Spinal cord (tissue), 10 donors: ENCODE measurements around the gene TMX4. TPM values are rescaled to one million over a fixed set of nuclear protein-coding genes. Genes with fewer than 3 reads are reported as not detected.

Experiments
- DNase-seq, 6 donors: peaks; one replicate each; pipeline versions ENCODE4 v3.0.0 to v3.0.0-alpha.2; 2013 to 2015; ENCODE audit warnings: low spot score in 6 of 6, low read depth in 4 of 6
- H3K27ac ChIP-seq: one replicate; pipeline ENCODE4 v1.5.1; 2013; ENCODE audit warnings: low read depth, low read length, control low read depth
- H3K27me3 ChIP-seq: one replicate; pipeline ENCODE4 v1.6.1; 2013; ENCODE audit warnings: low read length; ENCODE audit not compliant: control insufficient read depth, insufficient read depth
- H3K36me3 ChIP-seq: one replicate; pipeline ENCODE4 v1.6.1; 2013; ENCODE audit warnings: low read length; ENCODE audit not compliant: control insufficient read depth, insufficient read depth
- H3K4me1 ChIP-seq: one replicate; pipeline ENCODE4 v1.6.1; 2013; ENCODE audit warnings: low read length; ENCODE audit not compliant: control insufficient read depth, insufficient read depth
- H3K4me3 ChIP-seq: one replicate; pipeline ENCODE4 v1.5.1; 2013; ENCODE audit warnings: low read depth, low read length, control low read depth
- H3K9me3 ChIP-seq: one replicate; pipeline ENCODE4 v1.6.1; 2013; ENCODE audit warnings: low read length; ENCODE audit not compliant: control insufficient read depth, insufficient read depth
- WGBS: methylation state at CpG from one replicate; pipeline ENCODE4 v1.1.5; 2013; ENCODE audit warnings: missing lambda C conversion rate; ENCODE audit not compliant: insufficient coverage; 5-methylcytosine and 5-hydroxymethylcytosine counted together
- polyA plus RNA-seq, 2 donors: library from polyadenylated mRNA; unstranded; fragments of 120-200 nt; gene quantifications; one replicate each; pipeline ENCODE4 v1.2.1, GENCODE V29; 2013; ENCODE audit not compliant: insufficient read length in 2 of 2
- total RNA-seq, 2 donors: library from RNA; depleted of rRNA in 1 of 2; stranded (reverse); fragments of 120-200 nt in 1 of 2; fragments of >200 nt in 1 of 2; gene quantifications; one replicate each; pipeline versions ENCODE4 v1.2.3 to v1.2.4, GENCODE V29; 2013 to 2014
- donor health status: healthy.

The TMX4 gene
- total and polyA plus RNA-seq, 4 donors = 40.7 to 84.7 (median 56.7) TPM

GRCh38 chr20:8002056-8002455 is 17.5 kb downstream of the TMX4 start:
- DNase-seq = no peak
- H3K9me3 ChIP-seq = no peaks in the 10 kb centered on the region
- H3K27me3 ChIP-seq = no peaks in the 10 kb centered on the region
- H3K4me1 ChIP-seq = no peaks in the 10 kb centered on the region
- H3K36me3 ChIP-seq = peaks cover 17% of the 10 kb centered on the region
- no peak overlapping the region for H3K4me3 ChIP-seq
- WGBS = no CpG with 5 or more reads among the region's 1 CpG
- no peak overlapping the region for H3K27ac ChIP-seq

- Histone ChIP-seq H3K36me3 (peaks cover 20% of the 10 kb centered on the region), H3K4me3 (no peak overlapping the region), H3K27ac (no peak overlapping the region), H3K4me1 (no peaks in the 10 kb centered on the region), H3K9me3 (no peaks in the 10 kb centered on the region), H3K27me3 (no peaks in the 10 kb centered on the region)
- DNase-seq = no peak
Measured at GRCh38 chr20:8000796-8001195, 18.8 kb downstream of the TMX4 start.

GRCh38 chr20:7996898-7997297 is 22.7 kb downstream of the TMX4 start:
- no peak for DNase-seq
- no peak overlapping the region for H3K27ac ChIP-seq
- WGBS = 98% methylated on average over 3 of the region's 3 CpGs
- H3K36me3 ChIP-seq = peaks cover 15% of the 10 kb centered on the region
- no peak overlapping the region for H3K4me3 ChIP-seq
- no peaks in the 10 kb centered on the region for H3K4me1 ChIP-seq
- H3K27me3 ChIP-seq = no peaks in the 10 kb centered on the region
- peaks cover 2% of the 10 kb centered on the region for H3K9me3 ChIP-seq

- no peaks in the 10 kb centered on the region for H3K4me1 ChIP-seq
- H3K9me3 ChIP-seq = peaks cover 2% of the 10 kb centered on the region
- no peak for DNase-seq
- no peaks in the 10 kb centered on the region for H3K27me3 ChIP-seq
- no peak overlapping the region for H3K27ac ChIP-seq
- no peak overlapping the region for H3K4me3 ChIP-seq
- no CpG with 5 or more reads among the region's 1 CpG for WGBS
- peaks cover 14% of the 10 kb centered on the region for H3K36me3 ChIP-seq
Measured at GRCh38 chr20:7994809-7995208, 24.8 kb downstream of the TMX4 start.

GRCh38 chr20:7993703-7994102 is 25.9 kb downstream of the TMX4 start:
- Histone ChIP-seq H3K4me1 (no peaks in the 10 kb centered on the region), H3K36me3 (peaks cover 14% of the 10 kb centered on the region), H3K27ac (no peak overlapping the region), H3K27me3 (no peaks in the 10 kb centered on the region), H3K9me3 (peaks cover 2% of the 10 kb centered on the region), H3K4me3 (no peak overlapping the region)
- no CpG with 5 or more reads among the region's 2 CpGs for WGBS
- no peak for DNase-seq

- H3K36me3 ChIP-seq = peaks cover 10% of the 10 kb centered on the region
- no peak for DNase-seq
Measured at GRCh38 chr20:7993238-7993637, 26.3 kb downstream of the TMX4 start.

GRCh38 chr20:7990385-7990784 is 29.2 kb downstream of the TMX4 start:
- no peak overlapping the region for H3K4me3 ChIP-seq
- H3K4me1 ChIP-seq = no peaks in the 10 kb centered on the region
- no peak for DNase-seq
- H3K27me3 ChIP-seq = no peaks in the 10 kb centered on the region
- peaks cover 2% of the 10 kb centered on the region for H3K9me3 ChIP-seq
- H3K27ac ChIP-seq = no peak overlapping the region
- peaks cover 2% of the 10 kb centered on the region for H3K36me3 ChIP-seq

More at GRCh38 chr20:7993238-7993637, 26.3 kb downstream of the TMX4 start:
- H3K27ac ChIP-seq = no peak overlapping the region
- no peaks in the 10 kb centered on the region for H3K27me3 ChIP-seq
- H3K9me3 ChIP-seq = peaks cover 2% of the 10 kb centered on the region
- no peak overlapping the region for H3K4me3 ChIP-seq
- no peaks in the 10 kb centered on the region for H3K4me1 ChIP-seq
- WGBS = 93% methylated on average over 1 of the region's 2 CpGs

- Histone ChIP-seq H3K27ac (no peak overlapping the region), H3K4me3 (no peak overlapping the region), H3K4me1 (no peaks in the 10 kb centered on the region), H3K27me3 (no peaks in the 10 kb centered on the region), H3K9me3 (peaks cover 2% of the 10 kb centered on the region), H3K36me3 (peaks cover 2% of the 10 kb centered on the region)
- DNase-seq = peak in 1 of 6 donors; percentile 13
- whole genome bisulfite sequencing = no CpG with 5 or more reads among the region's 1 CpG
Measured at GRCh38 chr20:7989379-7989778, 30.2 kb downstream of the TMX4 start.

GRCh38 chr20:7985916-7986315 is 33.6 kb downstream of the TMX4 start:
- no peaks in the 10 kb centered on the region for H3K9me3 ChIP-seq
- H3K36me3 ChIP-seq = peaks cover 9% of the 10 kb centered on the region
- no peaks in the 10 kb centered on the region for H3K4me1 ChIP-seq
- H3K27me3 ChIP-seq = no peaks in the 10 kb centered on the region
- WGBS = 85% methylated on average over 2 of the region's 4 CpGs
- no peak overlapping the region for H3K27ac ChIP-seq
- no peak overlapping the region for H3K4me3 ChIP-seq
- DNase-seq = no peak

- H3K9me3 ChIP-seq = no peaks in the 10 kb centered on the region
- peaks cover 7% of the 10 kb centered on the region for H3K36me3 ChIP-seq
- 46% methylated on average over 1 of the region's 2 CpGs for WGBS
- H3K27me3 ChIP-seq = no peaks in the 10 kb centered on the region
- no peak overlapping the region for H3K4me3 ChIP-seq
- H3K4me1 ChIP-seq = no peaks in the 10 kb centered on the region
- no peak for DNase-seq
- no peak overlapping the region for H3K27ac ChIP-seq
Measured at GRCh38 chr20:7984192-7984591, 35.4 kb downstream of the TMX4 start.
